ENCODE data around the gene GRIK4. TPM values are rescaled to one million over a fixed set of nuclear protein-coding genes. Genes with fewer than 3 reads are reported as not detected.

GRIK4 gene
- total RNA-seq, 1 donor from 2014 or later, result 0.52 TPM

GRCh38 chr11:120657306-120658070 is 145.9 kb downstream of the GRIK4 start:
- no peak overlapping the region for H3K27ac ChIP-seq (ENCODE audit: low read depth, low read length)
- H3K9ac ChIP-seq (ENCODE audit: low read depth in 1 of 3, low read length in 3 of 3), result no peak overlapping the region
- H3K4me1 ChIP-seq (ENCODE audit: control insufficient read depth in 3 of 3, insufficient read depth in 3 of 3, low read length in 3 of 3), result no peaks in the 10 kb centered on the region
- H3K4me3 ChIP-seq (ENCODE audit: low read length in 3 of 3), result no peak overlapping the region
- H3K27me3 ChIP-seq (ENCODE audit: control insufficient read depth in 3 of 3, insufficient read depth in 3 of 3, low read length in 3 of 3), result peaks cover 0 to 13% (median 5%) of the 10 kb centered on the region in 3 donors
- no peaks in the 10 kb centered on the region for H3K9me3 ChIP-seq (ENCODE audit: control insufficient read depth in 3 of 3, low read length in 3 of 3)
- H3K36me3 ChIP-seq (ENCODE audit: control insufficient read depth in 3 of 3, insufficient read depth in 3 of 3, low read length in 3 of 3), result no peaks in the 10 kb centered on the region

GRCh38 chr11:120658071-120658423 is 146.5 kb downstream of the GRIK4 start:
- Histone ChIP-seq H3K36me3 (ENCODE audit: control insufficient read depth in 3 of 3, insufficient read depth in 3 of 3, low read length in 3 of 3) (no peaks in the 10 kb centered on the region), H3K4me3 (ENCODE audit: low read length in 3 of 3) (no peak overlapping the region), H3K9me3 (ENCODE audit: control insufficient read depth in 3 of 3, low read length in 3 of 3) (no peaks in the 10 kb centered on the region), H3K27ac (ENCODE audit: low read depth, low read length) (no peak overlapping the region), H3K27me3 (ENCODE audit: control insufficient read depth in 3 of 3, insufficient read depth in 3 of 3, low read length in 3 of 3) (peaks cover 0 to 13% (median 5%) of the 10 kb centered on the region in 3 donors), H3K4me1 (ENCODE audit: control insufficient read depth in 3 of 3, insufficient read depth in 3 of 3, low read length in 3 of 3) (no peaks in the 10 kb centered on the region), H3K9ac (ENCODE audit: low read depth in 1 of 3, low read length in 3 of 3) (no peak overlapping the region)

DNA sequence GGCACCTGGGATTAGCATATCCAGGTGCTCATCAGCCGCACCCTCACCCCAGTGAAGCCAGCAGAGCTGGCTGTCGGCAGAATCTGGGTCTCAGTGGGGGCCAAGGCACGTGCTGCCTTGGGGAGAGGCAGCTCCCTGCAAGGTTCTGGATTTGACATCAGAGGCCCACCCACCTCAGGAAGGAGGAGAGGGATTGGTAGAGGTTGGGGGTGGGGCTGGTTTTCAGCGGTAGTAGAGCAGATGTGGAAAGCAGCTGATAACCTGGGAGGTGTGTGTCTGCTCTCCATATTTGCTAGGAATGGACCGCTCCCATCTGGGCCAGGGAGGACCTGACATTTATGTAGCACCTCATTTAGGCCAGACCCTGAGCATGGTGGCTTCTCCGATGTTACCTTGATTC is 147.5 kb downstream of the GRIK4 start:
- Histone ChIP-seq H3K9me3 (ENCODE audit: control insufficient read depth in 3 of 3, low read length in 3 of 3) (no peaks in the 10 kb centered on the region), H3K4me1 (ENCODE audit: control insufficient read depth in 3 of 3, insufficient read depth in 3 of 3, low read length in 3 of 3) (no peaks in the 10 kb centered on the region), H3K27ac (ENCODE audit: low read depth, low read length) (no peak overlapping the region)

GRCh38 chr11:120660024-120660565 is 148.5 kb downstream of the GRIK4 start:
- Histone ChIP-seq H3K9ac (ENCODE audit: low read depth in 1 of 3, low read length in 3 of 3) (no peak overlapping the region), H3K9me3 (ENCODE audit: control insufficient read depth in 3 of 3, low read length in 3 of 3) (no peaks in the 10 kb centered on the region), H3K4me3 (ENCODE audit: low read length in 3 of 3) (no peak overlapping the region), H3K27me3 (ENCODE audit: control insufficient read depth in 3 of 3, insufficient read depth in 3 of 3, low read length in 3 of 3) (peaks cover 0 to 16% (median 0%) of the 10 kb centered on the region in 3 donors), H3K4me1 (ENCODE audit: control insufficient read depth in 3 of 3, insufficient read depth in 3 of 3, low read length in 3 of 3) (no peaks in the 10 kb centered on the region), H3K27ac (ENCODE audit: low read depth, low read length) (no peak overlapping the region), H3K36me3 (ENCODE audit: control insufficient read depth in 3 of 3, insufficient read depth in 3 of 3, low read length in 3 of 3) (no peaks in the 10 kb centered on the region)

More for the DNA sequence above, 147.5 kb downstream of the GRIK4 start:
- H3K9ac ChIP-seq (ENCODE audit: low read depth in 1 of 3, low read length in 3 of 3), result no peak overlapping the region
- H3K36me3 ChIP-seq (ENCODE audit: control insufficient read depth in 3 of 3, insufficient read depth in 3 of 3, low read length in 3 of 3), result no peaks in the 10 kb centered on the region
- H3K4me3 ChIP-seq (ENCODE audit: low read length in 3 of 3), result no peak overlapping the region
- peaks cover 0 to 13% (median 2%) of the 10 kb centered on the region in 3 donors for H3K27me3 ChIP-seq (ENCODE audit: control insufficient read depth in 3 of 3, insufficient read depth in 3 of 3, low read length in 3 of 3)

DNA sequence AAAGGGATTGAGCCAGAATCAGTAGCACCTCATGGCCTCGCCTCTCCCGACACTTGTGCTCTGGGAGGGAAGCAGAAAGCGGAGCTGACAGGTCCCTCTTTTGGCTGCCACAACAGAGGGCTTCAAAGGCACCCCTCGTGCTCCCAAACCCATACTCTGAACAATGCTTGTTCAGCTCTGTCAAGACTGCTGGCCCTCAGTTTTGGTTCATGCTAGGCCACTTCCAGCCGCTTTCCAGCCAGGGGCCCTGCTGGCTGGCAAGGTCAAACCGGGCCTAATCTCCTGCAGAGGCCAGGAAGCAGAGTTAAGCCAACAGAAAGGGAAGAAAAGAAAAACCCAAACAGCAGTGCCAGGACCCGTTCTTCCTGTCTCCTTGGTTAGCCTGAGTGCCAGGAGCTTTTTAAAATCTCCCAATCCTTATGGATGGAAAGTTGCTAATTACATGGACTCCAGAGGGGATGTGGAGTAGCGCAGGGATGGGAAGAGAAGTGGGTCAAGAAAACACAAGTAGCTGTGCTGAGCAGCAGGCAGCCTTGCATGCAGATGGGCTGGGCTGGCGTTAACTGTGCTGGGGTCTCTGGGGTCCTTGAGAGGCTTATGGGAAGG is 150.6 kb downstream of the GRIK4 start:
- H3K4me3 ChIP-seq (ENCODE audit: low read length in 3 of 3), result no peak overlapping the region
- H3K36me3 ChIP-seq (ENCODE audit: control insufficient read depth in 3 of 3, insufficient read depth in 3 of 3, low read length in 3 of 3), result no peaks in the 10 kb centered on the region
- H3K4me1 ChIP-seq (ENCODE audit: control insufficient read depth in 3 of 3, insufficient read depth in 3 of 3, low read length in 3 of 3), result no peaks in the 10 kb centered on the region
- H3K27ac ChIP-seq (ENCODE audit: low read depth, low read length), result no peak overlapping the region
- no peak overlapping the region for H3K9ac ChIP-seq (ENCODE audit: low read depth in 1 of 3, low read length in 3 of 3)
- no peaks in the 10 kb centered on the region for H3K9me3 ChIP-seq (ENCODE audit: control insufficient read depth in 3 of 3, low read length in 3 of 3)
- peaks cover 5 to 27% (median 8%) of the 10 kb centered on the region in 3 donors for H3K27me3 ChIP-seq (ENCODE audit: control insufficient read depth in 3 of 3, insufficient read depth in 3 of 3, low read length in 3 of 3)

DNA sequence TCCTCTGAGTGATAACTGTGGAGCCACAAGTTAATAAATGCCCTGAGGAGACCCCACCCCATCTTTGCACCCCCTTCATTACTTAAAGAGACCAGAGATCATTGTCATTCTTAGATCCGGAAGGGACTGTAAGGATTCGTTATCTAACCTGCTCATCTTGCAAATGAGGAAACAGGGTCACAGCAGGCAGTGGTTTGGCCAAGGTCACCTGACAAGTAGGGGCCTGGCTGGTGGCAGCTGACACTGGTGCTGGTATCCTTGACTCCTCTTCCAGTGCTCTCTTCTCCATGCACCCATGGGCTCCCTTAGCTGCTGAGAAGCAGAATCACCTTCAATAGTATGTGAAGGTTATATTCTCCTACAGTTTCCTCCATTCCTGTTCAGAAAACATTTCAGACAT is 151.6 kb downstream of the GRIK4 start:
- no peaks in the 10 kb centered on the region for H3K4me1 ChIP-seq (ENCODE audit: control insufficient read depth in 3 of 3, insufficient read depth in 3 of 3, low read length in 3 of 3)
- no peak overlapping the region for H3K9ac ChIP-seq (ENCODE audit: low read depth in 1 of 3, low read length in 3 of 3)
- H3K4me3 ChIP-seq (ENCODE audit: low read length in 3 of 3), result no peak overlapping the region
- peaks cover 10 to 35% (median 16%) of the 10 kb centered on the region in 3 donors for H3K27me3 ChIP-seq (ENCODE audit: control insufficient read depth in 3 of 3, insufficient read depth in 3 of 3, low read length in 3 of 3)
- no peaks in the 10 kb centered on the region for H3K36me3 ChIP-seq (ENCODE audit: control insufficient read depth in 3 of 3, insufficient read depth in 3 of 3, low read length in 3 of 3)
- no peaks in the 10 kb centered on the region for H3K9me3 ChIP-seq (ENCODE audit: control insufficient read depth in 3 of 3, low read length in 3 of 3)
- H3K27ac ChIP-seq (ENCODE audit: low read depth, low read length), result no peak overlapping the region

- H3K9me3 ChIP-seq (ENCODE audit: control insufficient read depth in 3 of 3, low read length in 3 of 3), result no peaks in the 10 kb centered on the region
Measured at GRCh38 chr11:120666121-120666639, 154.6 kb downstream of the GRIK4 start.

DNA sequence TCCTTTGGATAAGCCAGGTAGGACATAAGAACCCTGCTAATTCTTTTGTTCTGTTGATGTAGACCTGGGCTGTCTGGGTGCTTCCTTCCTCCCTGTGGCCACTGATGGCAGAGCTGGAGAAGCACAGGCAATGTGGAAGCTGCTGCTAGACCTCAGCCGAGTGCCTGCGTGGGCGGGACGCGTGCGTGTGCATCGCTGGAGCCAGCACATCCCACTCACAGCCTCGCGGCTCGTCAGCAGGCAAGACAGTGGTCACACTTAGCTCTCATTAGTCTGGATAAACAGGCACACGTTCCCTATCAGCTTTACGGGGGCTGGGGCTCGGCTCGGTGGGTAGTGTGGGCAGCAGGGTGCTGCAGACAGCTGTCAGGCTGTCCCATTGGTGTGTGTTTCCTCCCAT is 155.7 kb downstream of the GRIK4 start:
- Histone ChIP-seq H3K9me3 (ENCODE audit: control insufficient read depth in 3 of 3, low read length in 3 of 3) (no peaks in the 10 kb centered on the region), H3K4me3 (ENCODE audit: low read length in 3 of 3) (no peak overlapping the region), H3K36me3 (ENCODE audit: control insufficient read depth in 3 of 3, insufficient read depth in 3 of 3, low read length in 3 of 3) (no peaks in the 10 kb centered on the region), H3K27ac (ENCODE audit: low read depth, low read length) (no peak overlapping the region), H3K4me1 (ENCODE audit: control insufficient read depth in 3 of 3, insufficient read depth in 3 of 3, low read length in 3 of 3) (no peaks in the 10 kb centered on the region), H3K27me3 (ENCODE audit: control insufficient read depth in 3 of 3, insufficient read depth in 3 of 3, low read length in 3 of 3) (peaks cover 10 to 39% (median 20%) of the 10 kb centered on the region in 3 donors), H3K9ac (ENCODE audit: low read depth in 1 of 3, low read length in 3 of 3) (no peak overlapping the region)

More at GRCh38 chr11:120666121-120666639, 154.6 kb downstream of the GRIK4 start:
- Histone ChIP-seq H3K27ac (ENCODE audit: low read depth, low read length) (no peak overlapping the region), H3K36me3 (ENCODE audit: control insufficient read depth in 3 of 3, insufficient read depth in 3 of 3, low read length in 3 of 3) (no peaks in the 10 kb centered on the region), H3K4me1 (ENCODE audit: control insufficient read depth in 3 of 3, insufficient read depth in 3 of 3, low read length in 3 of 3) (no peaks in the 10 kb centered on the region), H3K4me3 (ENCODE audit: low read length in 3 of 3) (no peak overlapping the region), H3K27me3 (ENCODE audit: control insufficient read depth in 3 of 3, insufficient read depth in 3 of 3, low read length in 3 of 3) (peaks cover 10 to 40% (median 20%) of the 10 kb centered on the region in 3 donors), H3K9ac (ENCODE audit: low read depth in 1 of 3, low read length in 3 of 3) (no peak overlapping the region)

- H3K27ac ChIP-seq (ENCODE audit: low read depth, low read length), result no peak overlapping the region
- H3K4me1 ChIP-seq (ENCODE audit: control insufficient read depth in 3 of 3, insufficient read depth in 3 of 3, low read length in 3 of 3), result no peaks in the 10 kb centered on the region
- no peaks in the 10 kb centered on the region for H3K36me3 ChIP-seq (ENCODE audit: control insufficient read depth in 3 of 3, insufficient read depth in 3 of 3, low read length in 3 of 3)
- H3K4me3 ChIP-seq (ENCODE audit: low read length in 3 of 3), result no peak overlapping the region
- H3K27me3 ChIP-seq (ENCODE audit: control insufficient read depth in 3 of 3, insufficient read depth in 3 of 3, low read length in 3 of 3), result peaks cover 10 to 34% (median 20%) of the 10 kb centered on the region in 3 donors
- no peak overlapping the region for H3K9ac ChIP-seq (ENCODE audit: low read depth in 1 of 3, low read length in 3 of 3)
- H3K9me3 ChIP-seq (ENCODE audit: control insufficient read depth in 3 of 3, low read length in 3 of 3), result no peaks in the 10 kb centered on the region
Measured at GRCh38 chr11:120667934-120668333, 156.4 kb downstream of the GRIK4 start.

- Histone ChIP-seq H3K9me3 (ENCODE audit: control insufficient read depth in 3 of 3, low read length in 3 of 3) (no peaks in the 10 kb centered on the region), H3K36me3 (ENCODE audit: control insufficient read depth in 3 of 3, insufficient read depth in 3 of 3, low read length in 3 of 3) (no peaks in the 10 kb centered on the region), H3K9ac (ENCODE audit: low read depth in 1 of 3, low read length in 3 of 3) (no peak overlapping the region), H3K27ac (ENCODE audit: low read depth, low read length) (no peak overlapping the region), H3K4me1 (ENCODE audit: control insufficient read depth in 3 of 3, insufficient read depth in 3 of 3, low read length in 3 of 3) (no peaks in the 10 kb centered on the region), H3K27me3 (ENCODE audit: control insufficient read depth in 3 of 3, insufficient read depth in 3 of 3, low read length in 3 of 3) (peaks cover 10 to 40% (median 24%) of the 10 kb centered on the region in 3 donors), H3K4me3 (ENCODE audit: low read length in 3 of 3) (no peak overlapping the region)
Measured at GRCh38 chr11:120668537-120668936, 157.0 kb downstream of the GRIK4 start.

All from skeletal muscle tissue (tissue), 4 donors.